ENCODE data around the gene SUCLG1.
A peak's percentile ranks its signal among the peaks of the same experiment; 100 is the strongest.

The SUCLG1 gene

DNA sequence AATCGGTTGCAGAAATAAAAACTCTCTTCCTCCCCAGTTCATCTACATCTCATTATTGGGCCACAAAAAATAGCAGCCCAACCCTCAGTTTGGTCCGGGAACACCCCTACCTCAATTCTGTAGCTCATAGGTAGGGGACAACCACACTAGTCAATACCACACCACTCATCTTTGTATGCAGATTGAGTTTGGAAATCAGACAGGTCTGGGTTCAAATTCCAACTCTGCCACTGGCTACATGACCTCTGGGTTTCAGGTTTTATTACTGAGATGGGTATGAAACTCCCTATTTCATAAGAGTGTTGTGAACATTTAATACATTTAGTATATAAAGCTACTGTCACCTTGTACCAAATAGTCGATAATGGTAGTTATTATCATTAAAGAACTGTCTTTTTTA is 2.2 kb upstream of the SUCLG1 start:
- DNase-seq (ENCODE audit: low read depth) = no peak

DNA sequence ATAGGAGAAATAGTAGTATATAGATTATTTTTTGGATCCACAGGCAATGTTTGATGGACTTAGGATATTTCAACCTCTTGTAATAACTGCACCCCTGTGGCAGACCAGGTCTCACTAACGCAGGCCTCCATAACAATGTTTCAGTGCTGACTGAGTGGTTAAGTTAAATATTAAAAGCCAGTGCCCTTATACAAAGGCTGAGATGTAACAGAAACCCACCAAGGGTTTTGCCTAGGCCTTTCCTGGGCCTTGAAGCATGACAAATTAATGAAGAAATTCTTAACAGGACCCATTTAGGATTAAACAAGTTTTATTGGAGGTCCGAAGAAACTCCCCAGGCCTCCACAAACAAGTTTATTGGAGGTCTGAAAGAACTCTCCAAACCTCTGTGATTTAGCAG is 1.6 kb upstream of the SUCLG1 start:
- DNase-seq (ENCODE audit: low read depth) = no peak

- peak; percentile 29 for DNase-seq (ENCODE audit: low read depth)
Observed at GRCh38 chr2:84459944-84460429, 907 bp upstream of the SUCLG1 start.

GRCh38 chr2:84458551-84459017 is 496 bp downstream of the SUCLG1 start:
- peak; percentile 46 for DNase-seq (ENCODE audit: low read depth)

- DNase-seq (ENCODE audit: low read depth) = no peak
Observed at GRCh38 chr2:84457686-84458085, 1.4 kb downstream of the SUCLG1 start.

- no peak for DNase-seq (ENCODE audit: low read depth)
Observed at GRCh38 chr2:84456156-84456555, 2.9 kb downstream of the SUCLG1 start.

DNA sequence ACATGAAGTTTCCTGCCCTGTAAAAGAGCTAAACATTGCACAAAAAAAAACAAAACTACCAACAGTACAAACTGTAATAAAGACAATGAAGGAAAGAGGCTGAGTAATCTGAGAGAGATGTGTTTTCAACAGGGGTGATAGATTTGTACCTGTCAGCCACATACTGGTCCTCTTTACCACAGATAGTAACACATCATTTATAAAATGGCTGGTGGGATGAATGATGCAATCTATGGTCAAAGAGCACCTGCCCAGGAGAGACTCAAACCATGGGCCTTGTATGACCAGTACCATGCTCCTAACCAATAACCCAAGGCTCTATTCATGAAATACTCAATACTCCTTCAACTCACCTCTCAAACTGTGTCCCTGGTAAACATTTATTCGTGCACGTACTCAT is 4.5 kb downstream of the SUCLG1 start:
- no peak for DNase-seq (ENCODE audit: low read depth)

DNA sequence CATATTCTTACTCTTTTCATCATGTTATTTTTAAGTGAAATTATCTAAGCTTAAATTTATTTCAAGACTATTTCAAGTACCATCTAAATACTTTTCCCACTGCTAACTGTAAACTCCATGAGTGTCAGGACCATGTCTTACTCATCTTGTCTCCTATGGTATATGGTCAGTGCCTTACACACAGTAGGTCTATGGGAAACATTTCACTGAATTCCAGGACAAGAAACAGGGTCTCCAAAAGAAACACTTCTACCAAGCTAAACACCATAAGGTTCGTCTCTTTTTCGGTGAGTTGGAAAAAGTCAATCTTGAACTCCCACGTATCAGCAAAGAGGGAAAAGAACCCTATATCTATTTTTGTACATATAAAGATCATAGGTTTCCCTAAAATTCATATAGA is 6.5 kb downstream of the SUCLG1 start:
- no peak for DNase-seq (ENCODE audit: low read depth)

DNA sequence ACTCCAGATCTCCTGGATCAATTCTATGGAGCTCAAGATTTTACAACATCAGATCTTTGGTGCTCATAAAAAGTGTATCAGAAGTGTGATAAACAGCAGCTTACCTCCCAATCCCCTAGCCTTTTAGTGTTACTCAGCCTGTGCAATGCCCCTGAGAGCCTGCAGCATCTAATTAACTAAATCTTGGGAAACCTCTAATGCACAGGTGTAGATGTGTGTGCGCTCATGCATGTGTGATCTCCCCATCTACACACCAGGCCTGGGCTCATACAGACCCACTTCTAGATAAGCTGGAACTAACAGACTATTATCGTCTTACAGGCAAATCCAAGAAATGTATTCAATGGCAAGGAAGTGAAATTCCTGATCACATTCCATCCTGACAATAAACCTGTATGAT is 7.5 kb downstream of the SUCLG1 start:
- no peak for DNase-seq (ENCODE audit: low read depth)

DNA sequence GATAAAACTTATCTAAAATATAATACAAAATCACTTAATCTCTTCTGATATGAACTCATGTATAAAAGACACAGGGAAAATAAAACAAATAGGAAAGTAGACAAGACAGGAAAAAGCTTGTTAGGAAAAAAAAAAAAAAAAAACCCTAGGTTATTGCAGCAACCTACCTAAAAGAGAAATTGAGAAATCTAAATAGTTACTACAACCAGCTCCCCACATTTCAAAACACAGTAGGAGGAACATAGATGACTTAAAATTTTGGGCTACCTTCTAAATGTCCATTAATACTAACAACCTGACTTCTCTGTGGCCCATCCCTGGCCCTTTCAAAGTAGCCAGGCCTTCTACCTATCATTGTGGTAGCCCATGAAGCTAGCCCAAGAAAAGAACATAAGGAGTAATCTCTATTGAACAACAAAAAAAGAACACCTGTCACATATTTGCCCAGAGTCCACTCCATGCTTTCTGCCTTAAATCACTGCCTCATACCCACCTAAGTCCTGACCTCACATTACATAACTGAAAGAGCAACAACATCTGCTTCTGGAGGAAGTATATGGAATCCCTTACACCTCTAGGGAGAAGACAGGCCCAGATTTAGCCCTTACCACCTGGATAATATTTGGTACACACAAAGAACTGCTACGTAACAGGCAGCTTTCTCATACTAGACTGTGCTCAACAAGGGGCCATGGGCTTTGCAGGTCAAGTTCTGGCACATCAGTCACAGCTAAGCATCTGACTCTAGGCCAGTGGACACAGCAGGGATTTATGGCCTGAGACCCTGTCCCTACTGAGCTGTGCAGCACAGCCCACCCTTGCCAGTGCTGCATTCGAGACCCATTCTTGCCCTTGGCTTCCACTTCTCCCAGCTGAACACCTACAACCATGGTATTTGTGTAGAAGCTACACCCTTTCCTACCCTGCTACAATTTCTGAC is 8.5 kb downstream of the SUCLG1 start:
- no peak for DNase-seq (ENCODE audit: low read depth)

DNA sequence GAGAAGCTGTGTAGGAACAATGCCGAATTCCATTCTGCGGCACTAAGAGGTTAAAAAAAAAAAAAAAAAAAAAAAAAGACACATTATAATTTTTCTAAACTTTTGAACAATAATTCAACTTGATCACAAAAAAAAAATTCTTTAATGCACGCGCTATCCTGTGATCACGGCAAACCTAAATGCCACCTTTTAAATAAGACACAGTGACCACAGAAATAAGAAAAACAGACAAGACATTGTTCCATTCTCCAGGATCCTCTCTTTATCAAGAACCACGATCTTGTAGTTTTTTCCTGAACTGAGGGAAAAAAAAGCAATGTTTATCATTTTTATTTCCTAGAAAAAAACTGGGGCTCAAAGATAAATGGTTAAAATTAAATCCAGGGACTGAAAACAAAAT is 9.4 kb downstream of the SUCLG1 start:
- DNase-seq (ENCODE audit: low read depth) = no peak

DNA sequence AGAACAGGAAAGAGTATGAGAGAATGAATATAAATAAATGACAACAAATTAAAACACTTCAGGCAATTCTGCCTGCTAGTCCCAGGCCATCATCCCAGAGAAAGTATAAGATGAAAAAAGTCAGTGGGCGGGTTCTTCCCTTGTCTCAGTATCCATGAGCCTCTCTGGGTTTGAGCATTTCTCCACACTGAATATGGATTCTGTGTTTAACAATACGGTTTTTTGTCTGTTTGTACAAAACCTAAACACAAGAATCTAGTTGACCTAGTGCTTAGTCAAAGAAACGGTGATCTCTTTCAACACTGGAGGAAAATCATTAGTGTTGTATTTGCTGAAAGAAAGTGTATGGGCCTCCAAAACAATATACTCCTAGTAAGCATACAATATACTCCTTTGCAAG is 10.0 kb downstream of the SUCLG1 start:
- DNase-seq (ENCODE audit: low read depth) = no peak

GRCh38 chr2:84443477-84443876 is 15.6 kb downstream of the SUCLG1 start:
- no peak for DNase-seq (ENCODE audit: low read depth)

GRCh38 chr2:84442888-84443287 is 16.2 kb downstream of the SUCLG1 start:
- DNase-seq (ENCODE audit: low read depth) = no peak

GRCh38 chr2:84441505-84441904 is 17.6 kb downstream of the SUCLG1 start:
- no peak for DNase-seq (ENCODE audit: low read depth)

- no peak for DNase-seq (ENCODE audit: low read depth)
Observed at GRCh38 chr2:84441036-84441435, 18.0 kb downstream of the SUCLG1 start.

GRCh38 chr2:84435345-84436025 is 23.6 kb downstream of the SUCLG1 start:
- peak; percentile 52 for DNase-seq (ENCODE audit: low read depth)

- no peak for DNase-seq (ENCODE audit: low read depth)
Observed at GRCh38 chr2:84429328-84429727, 29.8 kb downstream of the SUCLG1 start.

DNA sequence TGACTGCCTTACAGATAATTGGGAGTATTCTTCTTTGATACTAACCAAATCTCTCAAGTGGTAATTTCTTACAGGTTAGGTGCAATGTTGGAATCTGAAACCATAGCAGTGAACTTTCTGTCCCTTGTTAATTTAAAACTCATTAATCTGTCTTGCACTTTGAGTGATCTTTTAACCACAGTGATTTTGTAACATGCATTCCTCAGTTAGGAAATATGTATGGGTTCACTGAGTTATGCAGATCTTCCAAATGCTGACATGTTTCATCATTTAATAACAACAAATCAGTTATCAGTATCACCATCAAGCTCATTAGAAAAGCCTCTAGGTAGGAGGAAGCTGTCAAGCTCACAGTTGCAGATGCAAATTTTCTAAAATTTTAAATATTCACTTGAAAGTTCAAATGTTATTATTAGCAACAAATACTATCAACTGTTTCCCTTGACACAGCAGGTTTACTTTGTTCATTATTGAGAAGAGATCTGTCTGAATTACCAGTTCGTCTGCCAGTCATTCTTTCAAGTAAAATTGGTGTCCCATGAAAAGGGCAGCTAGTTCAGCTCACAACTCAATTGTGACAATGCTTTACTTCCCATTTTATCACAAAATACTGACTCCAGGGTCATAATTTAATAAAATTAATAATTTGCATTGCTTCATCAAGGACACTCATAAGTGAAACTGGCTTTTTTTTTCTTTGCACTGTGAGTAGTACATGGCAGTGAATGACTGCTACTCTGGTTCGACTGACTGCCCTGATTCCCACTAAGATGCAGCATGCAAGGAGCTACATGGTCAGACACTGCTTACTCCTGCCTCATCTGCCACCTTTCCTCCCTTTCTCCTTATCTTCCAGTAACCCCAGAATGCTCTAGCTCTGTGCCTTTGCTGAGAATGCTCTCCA is 31.6 kb downstream of the SUCLG1 start:
- DNase-seq (ENCODE audit: low read depth) = no peak

- no peak for DNase-seq (ENCODE audit: low read depth)
Observed at GRCh38 chr2:84425310-84425709, 33.8 kb downstream of the SUCLG1 start.

DNA sequence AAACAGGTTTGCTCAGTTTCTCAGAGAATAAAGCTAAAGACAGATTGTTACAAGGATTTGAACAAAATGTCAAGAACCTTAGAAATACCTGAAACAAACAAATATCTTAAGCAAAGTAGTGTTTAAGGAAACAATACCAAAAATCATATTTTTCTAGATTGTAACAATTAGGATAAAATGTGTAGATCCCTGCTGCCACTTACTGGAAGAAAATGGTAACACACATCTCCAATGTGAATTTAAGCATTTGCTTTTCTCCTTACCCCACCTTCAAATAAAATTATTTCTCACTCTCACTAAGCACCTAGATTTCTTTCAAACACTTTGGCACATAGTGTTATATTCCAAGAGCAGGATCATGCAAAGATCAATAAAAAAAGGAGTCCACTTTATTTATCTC is 34.9 kb downstream of the SUCLG1 start:
- peak; percentile 31 for DNase-seq (ENCODE audit: low read depth)

GRCh38 chr2:84421791-84422190 is 37.3 kb downstream of the SUCLG1 start:
- DNase-seq (ENCODE audit: low read depth) = no peak
